ENCODE results near the gene RPL7A.
"Not testable (repeated sequence)": the region's sequence is repeated elsewhere in the genome, so short reads cannot be mapped to it uniquely, and the experiment has no call there.

The RPL7A gene

GRCh38 chr9:133347985-133348717 lies at the start of gene RPL7A, which contains the start of gene MED22:
TSS of gene RPL7A (plus strand) at chr9:133348218. CDS start at chr9:133348244, 26 bp downstream.
TSS of gene MED22 (minus strand) at chr9:133348131. CDS start at chr9:133346662, 1,469 bp downstream.
- peak; percentile 97 for DNase-seq

GRCh38 chr9:133299996-133300395 lies 48.0 kb upstream of the RPL7A start:
- not testable (repeated sequence) for DNase-seq

- no peak for DNase-seq
Measured at GRCh38 chr9:133301253-133302230, 46.5 kb upstream of the RPL7A start.

GRCh38 chr9:133303266-133304157 lies 44.5 kb upstream of the RPL7A start:
- DNase-seq = no peak

GRCh38 chr9:133304158-133304470 lies 43.9 kb upstream of the RPL7A start:
- DNase-seq = no peak

GRCh38 chr9:133304477-133305377 lies 43.3 kb upstream of the RPL7A start:
- DNase-seq = no peak

- DNase-seq = no peak
Measured at GRCh38 chr9:133305731-133306130, 42.3 kb upstream of the RPL7A start.

- no peak for DNase-seq
Measured at GRCh38 chr9:133306242-133307204, 41.5 kb upstream of the RPL7A start.

GRCh38 chr9:133307301-133307700 lies 40.7 kb upstream of the RPL7A start:
- DNase-seq = no peak

GRCh38 chr9:133309608-133310007 lies 38.4 kb upstream of the RPL7A start:
- no peak for DNase-seq

GRCh38 chr9:133315997-133316396 lies 32.0 kb upstream of the RPL7A start:
- no peak for DNase-seq

- not testable (repeated sequence) for DNase-seq
Measured at GRCh38 chr9:133317551-133317950, 30.5 kb upstream of the RPL7A start.

- no peak for DNase-seq
Measured at GRCh38 chr9:133320421-133320881, 27.6 kb upstream of the RPL7A start.

- no peak for DNase-seq
Measured at GRCh38 chr9:133321411-133321935, 26.5 kb upstream of the RPL7A start.

- no peak for DNase-seq
Measured at GRCh38 chr9:133322701-133323100, 25.3 kb upstream of the RPL7A start.

- DNase-seq = no peak
Measured at GRCh38 chr9:133323211-133323610, 24.8 kb upstream of the RPL7A start.

GRCh38 chr9:133323991-133324703 lies 23.9 kb upstream of the RPL7A start:
- DNase-seq = no peak

- not testable (repeated sequence) for DNase-seq
Measured at GRCh38 chr9:133327021-133327420, 21.0 kb upstream of the RPL7A start.

GRCh38 chr9:133327834-133328484 lies 20.1 kb upstream of the RPL7A start:
- no peak for DNase-seq
